ENCODE results near the gene DENND1A.

Gene DENND1A

GRCh38 chr9:123866497-123866896 is 63.4 kb downstream of the DENND1A start:
- WGBS, 2 experiments = 100% methylated on average over 1 to 2 of the region's 2 CpGs

GRCh38 chr9:123865226-123866000 is 64.5 kb downstream of the DENND1A start:
- 53 to 83% methylated on average over 1 to 3 of the region's 3 CpGs for WGBS, 2 experiments
- peaks cover 92% of the 10 kb centered on the region for H3K27me3 ChIP-seq (ENCODE audit: control insufficient read depth, insufficient read depth, low read length, poor library complexity, severe bottlenecking)
- H3K9me3 ChIP-seq (ENCODE audit: control insufficient read depth, low read length) = no peaks in the 10 kb centered on the region
- H3K4me1 ChIP-seq (ENCODE audit: control insufficient read depth, insufficient read depth, low read length) = peaks cover 17% of the 10 kb centered on the region
- H3K27ac ChIP-seq (ENCODE audit: insufficient read depth, low read depth, low read length, poor library complexity, severe bottlenecking) = no peak overlapping the region
- H3K4me3 ChIP-seq (ENCODE audit: insufficient read depth, low read depth, low read length) = no peak overlapping the region
- no peaks in the 10 kb centered on the region for H3K36me3 ChIP-seq (ENCODE audit: control insufficient read depth, insufficient read depth, low read length)

More at GRCh38 chr9:123866497-123866896, 63.4 kb downstream of the DENND1A start:
- Histone ChIP-seq H3K27ac (ENCODE audit: insufficient read depth, low read depth, low read length, poor library complexity, severe bottlenecking) (no peak overlapping the region), H3K27me3 (ENCODE audit: control insufficient read depth, insufficient read depth, low read length, poor library complexity, severe bottlenecking) (peaks cover 88% of the 10 kb centered on the region), H3K9me3 (ENCODE audit: control insufficient read depth, low read length) (no peaks in the 10 kb centered on the region), H3K36me3 (ENCODE audit: control insufficient read depth, insufficient read depth, low read length) (no peaks in the 10 kb centered on the region), H3K4me1 (ENCODE audit: control insufficient read depth, insufficient read depth, low read length) (peaks cover 9% of the 10 kb centered on the region), H3K4me3 (ENCODE audit: insufficient read depth, low read depth, low read length) (no peak overlapping the region)

- peaks cover 95% of the 10 kb centered on the region for H3K27me3 ChIP-seq (ENCODE audit: control insufficient read depth, insufficient read depth, low read length, poor library complexity, severe bottlenecking)
- H3K9me3 ChIP-seq (ENCODE audit: control insufficient read depth, low read length) = no peaks in the 10 kb centered on the region
- WGBS, 2 experiments = 20 to 26% methylated on average over 9 of the region's 9 CpGs
- no peak overlapping the region for H3K27ac ChIP-seq (ENCODE audit: insufficient read depth, low read depth, low read length, poor library complexity, severe bottlenecking)
- H3K4me3 ChIP-seq (ENCODE audit: insufficient read depth, low read depth, low read length) = no peak overlapping the region
- H3K4me1 ChIP-seq (ENCODE audit: control insufficient read depth, insufficient read depth, low read length) = peaks cover 17% of the 10 kb centered on the region
- no peaks in the 10 kb centered on the region for H3K36me3 ChIP-seq (ENCODE audit: control insufficient read depth, insufficient read depth, low read length)
Measured at GRCh38 chr9:123864251-123864650, 65.7 kb downstream of the DENND1A start.

DNA sequence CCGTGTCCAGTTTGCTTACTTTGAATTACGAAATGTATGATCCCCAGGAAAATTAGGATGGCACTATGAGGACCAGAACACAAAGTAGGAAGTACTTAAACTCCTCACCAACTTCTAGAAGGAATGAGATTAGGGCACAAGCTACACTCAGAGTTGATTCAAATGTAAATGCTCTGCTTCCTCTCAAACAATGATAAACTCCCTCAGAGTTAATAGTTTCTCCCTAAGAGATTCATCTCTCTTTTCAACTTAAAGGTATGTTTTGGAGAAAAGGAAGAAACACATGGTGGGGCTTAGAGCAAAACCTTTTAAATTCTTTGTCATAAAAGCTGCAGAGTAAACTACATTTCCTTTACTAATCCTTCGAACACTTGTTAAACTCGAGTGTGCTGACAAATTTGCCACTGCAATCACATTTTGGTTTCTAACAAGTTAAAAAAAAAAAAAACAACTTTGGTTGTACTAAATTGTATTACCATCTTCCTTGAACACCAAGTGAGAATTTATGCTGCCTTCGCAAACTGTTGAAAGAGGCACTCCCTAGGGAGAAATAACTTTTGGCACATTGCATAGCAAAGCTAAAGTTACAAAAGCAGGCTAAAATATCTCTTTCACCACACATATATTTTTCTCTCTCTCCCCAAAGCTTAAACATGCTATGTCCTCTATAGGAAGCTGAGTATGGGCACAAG is 66.6 kb downstream of the DENND1A start:
- peaks cover 97% of the 10 kb centered on the region for H3K27me3 ChIP-seq (ENCODE audit: control insufficient read depth, insufficient read depth, low read length, poor library complexity, severe bottlenecking)
- H3K9me3 ChIP-seq (ENCODE audit: control insufficient read depth, low read length) = no peaks in the 10 kb centered on the region
- 0 to 4% methylated on average over 5 of the region's 5 CpGs for WGBS, 2 experiments
- H3K36me3 ChIP-seq (ENCODE audit: control insufficient read depth, insufficient read depth, low read length) = no peaks in the 10 kb centered on the region
- H3K4me1 ChIP-seq (ENCODE audit: control insufficient read depth, insufficient read depth, low read length) = peaks cover 17% of the 10 kb centered on the region
- H3K27ac ChIP-seq (ENCODE audit: insufficient read depth, low read depth, low read length, poor library complexity, severe bottlenecking) = no peak overlapping the region
- H3K4me3 ChIP-seq (ENCODE audit: insufficient read depth, low read depth, low read length) = no peak overlapping the region

- 86 to 100% methylated on average over 1 to 2 of the region's 2 CpGs for WGBS, 2 experiments
Measured at GRCh38 chr9:123861756-123862120, 68.2 kb downstream of the DENND1A start.

GRCh38 chr9:123861086-123861755 is 68.7 kb downstream of the DENND1A start:
- WGBS, 2 experiments = 0% methylated on average over 2 of the region's 2 CpGs
- peaks cover 97% of the 10 kb centered on the region for H3K27me3 ChIP-seq (ENCODE audit: control insufficient read depth, insufficient read depth, low read length, poor library complexity, severe bottlenecking)
- H3K9me3 ChIP-seq (ENCODE audit: control insufficient read depth, low read length) = no peaks in the 10 kb centered on the region
- no peaks in the 10 kb centered on the region for H3K36me3 ChIP-seq (ENCODE audit: control insufficient read depth, insufficient read depth, low read length)
- H3K27ac ChIP-seq (ENCODE audit: insufficient read depth, low read depth, low read length, poor library complexity, severe bottlenecking) = peak overlapping the region; percentile 31
- H3K4me1 ChIP-seq (ENCODE audit: control insufficient read depth, insufficient read depth, low read length) = peaks cover 17% of the 10 kb centered on the region
- no peak overlapping the region for H3K4me3 ChIP-seq (ENCODE audit: insufficient read depth, low read depth, low read length)

More at GRCh38 chr9:123861756-123862120, 68.2 kb downstream of the DENND1A start:
- Histone ChIP-seq H3K36me3 (ENCODE audit: control insufficient read depth, insufficient read depth, low read length) (no peaks in the 10 kb centered on the region), H3K27me3 (ENCODE audit: control insufficient read depth, insufficient read depth, low read length, poor library complexity, severe bottlenecking) (peaks cover 97% of the 10 kb centered on the region), H3K4me3 (ENCODE audit: insufficient read depth, low read depth, low read length) (no peak overlapping the region), H3K27ac (ENCODE audit: insufficient read depth, low read depth, low read length, poor library complexity, severe bottlenecking) (no peak overlapping the region), H3K4me1 (ENCODE audit: control insufficient read depth, insufficient read depth, low read length) (peaks cover 17% of the 10 kb centered on the region), H3K9me3 (ENCODE audit: control insufficient read depth, low read length) (no peaks in the 10 kb centered on the region)

- no peaks in the 10 kb centered on the region for H3K9me3 ChIP-seq (ENCODE audit: control insufficient read depth, low read length)
- no peaks in the 10 kb centered on the region for H3K36me3 ChIP-seq (ENCODE audit: control insufficient read depth, insufficient read depth, low read length)
- 74 to 80% methylated on average over 3 to 4 of the region's 4 CpGs for WGBS, 2 experiments
- no peak overlapping the region for H3K4me3 ChIP-seq (ENCODE audit: insufficient read depth, low read depth, low read length)
- H3K27me3 ChIP-seq (ENCODE audit: control insufficient read depth, insufficient read depth, low read length, poor library complexity, severe bottlenecking) = peaks cover 97% of the 10 kb centered on the region
- H3K27ac ChIP-seq (ENCODE audit: insufficient read depth, low read depth, low read length, poor library complexity, severe bottlenecking) = no peak overlapping the region
- peaks cover 17% of the 10 kb centered on the region for H3K4me1 ChIP-seq (ENCODE audit: control insufficient read depth, insufficient read depth, low read length)
Measured at GRCh38 chr9:123860603-123861002, 69.3 kb downstream of the DENND1A start.

DNA sequence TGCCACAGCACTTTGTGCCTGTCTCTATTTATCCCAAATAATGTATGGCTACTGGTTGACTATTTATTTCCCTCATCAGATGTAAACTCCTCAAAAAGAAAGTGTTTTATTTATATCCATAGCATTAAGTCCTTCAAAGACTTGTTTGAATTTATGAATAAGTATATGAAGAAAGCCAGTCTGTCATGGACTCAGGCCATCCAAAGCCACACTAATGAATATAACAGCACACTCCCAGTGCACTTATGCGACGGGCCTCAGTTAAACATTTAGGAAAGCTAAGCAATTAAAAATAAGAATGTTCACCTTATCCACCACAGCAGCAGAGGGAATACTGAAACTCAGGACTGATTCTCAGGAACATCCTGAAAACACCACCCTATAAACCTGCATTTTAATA is 77.5 kb downstream of the DENND1A start:
- Histone ChIP-seq H3K27me3 (ENCODE audit: control insufficient read depth, insufficient read depth, low read length, poor library complexity, severe bottlenecking) (peaks cover 57% of the 10 kb centered on the region), H3K4me3 (ENCODE audit: insufficient read depth, low read depth, low read length) (no peak overlapping the region), H3K27ac (ENCODE audit: insufficient read depth, low read depth, low read length, poor library complexity, severe bottlenecking) (no peak overlapping the region), H3K36me3 (ENCODE audit: control insufficient read depth, insufficient read depth, low read length) (no peaks in the 10 kb centered on the region), H3K9me3 (ENCODE audit: control insufficient read depth, low read length) (no peaks in the 10 kb centered on the region), H3K4me1 (ENCODE audit: control insufficient read depth, insufficient read depth, low read length) (peaks cover 6% of the 10 kb centered on the region)
- 82 to 95% methylated on average over 2 of the region's 2 CpGs for WGBS, 2 experiments

DNA sequence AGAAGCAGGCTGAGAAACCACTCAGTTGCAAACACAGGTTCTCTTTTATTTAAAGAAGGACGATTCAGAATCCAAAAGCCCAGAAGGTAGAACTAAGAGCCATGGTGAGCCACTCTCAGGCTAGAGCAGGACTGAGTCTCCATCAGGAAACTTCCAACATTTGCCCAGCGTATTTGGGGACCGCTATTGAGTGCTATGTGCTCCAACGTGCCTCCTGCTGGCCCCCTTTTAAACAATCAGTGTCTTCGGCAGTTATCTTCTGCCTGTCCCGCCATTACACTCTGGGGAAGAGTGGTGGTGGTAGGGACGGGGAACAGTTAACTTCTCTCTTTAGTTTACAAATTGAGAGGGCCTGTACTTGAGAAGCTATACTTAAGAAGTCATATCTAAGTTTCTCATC is 78.1 kb downstream of the DENND1A start:
- H3K4me1 ChIP-seq (ENCODE audit: control insufficient read depth, insufficient read depth, low read length) = peaks cover 6% of the 10 kb centered on the region
- H3K27me3 ChIP-seq (ENCODE audit: control insufficient read depth, insufficient read depth, low read length, poor library complexity, severe bottlenecking) = peaks cover 52% of the 10 kb centered on the region
- H3K4me3 ChIP-seq (ENCODE audit: insufficient read depth, low read depth, low read length) = no peak overlapping the region
- no peaks in the 10 kb centered on the region for H3K9me3 ChIP-seq (ENCODE audit: control insufficient read depth, low read length)
- H3K36me3 ChIP-seq (ENCODE audit: control insufficient read depth, insufficient read depth, low read length) = no peaks in the 10 kb centered on the region
- no peak overlapping the region for H3K27ac ChIP-seq (ENCODE audit: insufficient read depth, low read depth, low read length, poor library complexity, severe bottlenecking)
- WGBS, 2 experiments = 23 to 33% methylated on average over 5 to 7 of the region's 7 CpGs

GRCh38 chr9:123848447-123849085 is 81.4 kb downstream of the DENND1A start:
- no peak overlapping the region for H3K27ac ChIP-seq (ENCODE audit: insufficient read depth, low read depth, low read length, poor library complexity, severe bottlenecking)
- no peaks in the 10 kb centered on the region for H3K36me3 ChIP-seq (ENCODE audit: control insufficient read depth, insufficient read depth, low read length)
- WGBS, 2 experiments = 97 to 100% methylated on average over 3 of the region's 3 CpGs
- peaks cover 20% of the 10 kb centered on the region for H3K27me3 ChIP-seq (ENCODE audit: control insufficient read depth, insufficient read depth, low read length, poor library complexity, severe bottlenecking)
- peaks cover 6% of the 10 kb centered on the region for H3K4me1 ChIP-seq (ENCODE audit: control insufficient read depth, insufficient read depth, low read length)
- no peak overlapping the region for H3K4me3 ChIP-seq (ENCODE audit: insufficient read depth, low read depth, low read length)
- H3K9me3 ChIP-seq (ENCODE audit: control insufficient read depth, low read length) = no peaks in the 10 kb centered on the region

Data from ectodermal cell (in vitro differentiated cells).